Stomach smooth muscle (tissue), 2 donors: ENCODE results near the gene ACSM6.

ENCODE experiments used
- H3K27ac ChIP-seq: one replicate; pipeline ENCODE4 v1.7.0; 2013; ENCODE audit warnings: mild to moderate bottlenecking, low read length, inconsistent platforms
- H3K27me3 ChIP-seq, 2 donors: one replicate each; pipeline ENCODE4 v1.7.0; 2013; ENCODE audit warnings: low read length in 2 of 2; ENCODE audit not compliant: insufficient read depth in 2 of 2, control insufficient read depth in 1 of 2
- H3K36me3 ChIP-seq, 2 donors: one replicate each; pipeline ENCODE4 v1.7.0; 2013; ENCODE audit warnings: low read length in 2 of 2; ENCODE audit not compliant: control insufficient read depth in 2 of 2, insufficient read depth in 2 of 2
- H3K4me1 ChIP-seq: one replicate; pipeline ENCODE4 v1.7.0; 2013; ENCODE audit warnings: low read length; ENCODE audit not compliant: control insufficient read depth, insufficient read depth
- H3K4me3 ChIP-seq, 2 donors: one replicate each; pipeline ENCODE4 v1.7.0; 2013; ENCODE audit warnings: low read length in 2 of 2
- H3K9ac ChIP-seq, 2 donors: one replicate each; pipeline ENCODE4 v1.7.0; 2013; ENCODE audit warnings: low read length in 2 of 2, mild to moderate bottlenecking in 1 of 2
- H3K9me3 ChIP-seq, 2 donors: one replicate each; pipeline ENCODE4 v1.7.0; 2013; ENCODE audit warnings: low read length in 2 of 2; ENCODE audit not compliant: control insufficient read depth in 2 of 2
- donor health status: healthy.
- donor health status: Pancreatic carcinoma.

The ACSM6 gene

GRCh38 chr10:95193944-95194343 is at the start of gene ACSM6:
Gene ACSM6, plus strand, starts transcription at chr10:95194238. Its CDS starts 248 bp downstream, at chr10:95194486.
- Histone ChIP-seq H3K27ac (no peak within 1 kb of the TSS), H3K27me3 (no peaks in the 10 kb centered on the region), H3K4me1 (no peaks in the 10 kb centered on the region), H3K36me3 (no peaks in the 10 kb centered on the region), H3K9ac (no peak within 1 kb of the TSS), H3K9me3 (no peaks in the 10 kb centered on the region), H3K4me3 (no peak within 1 kb of the TSS)

GRCh38 chr10:95168694-95169093 is 25.3 kb upstream of the ACSM6 start:
- no peaks in the 10 kb centered on the region for H3K4me1 ChIP-seq
- H3K27ac ChIP-seq = no peak overlapping the region
- H3K36me3 ChIP-seq = no peaks in the 10 kb centered on the region
- no peak overlapping the region for H3K4me3 ChIP-seq
- H3K27me3 ChIP-seq = no peaks in the 10 kb centered on the region
- H3K9me3 ChIP-seq = no peaks in the 10 kb centered on the region
- H3K9ac ChIP-seq = no peak overlapping the region

DNA sequence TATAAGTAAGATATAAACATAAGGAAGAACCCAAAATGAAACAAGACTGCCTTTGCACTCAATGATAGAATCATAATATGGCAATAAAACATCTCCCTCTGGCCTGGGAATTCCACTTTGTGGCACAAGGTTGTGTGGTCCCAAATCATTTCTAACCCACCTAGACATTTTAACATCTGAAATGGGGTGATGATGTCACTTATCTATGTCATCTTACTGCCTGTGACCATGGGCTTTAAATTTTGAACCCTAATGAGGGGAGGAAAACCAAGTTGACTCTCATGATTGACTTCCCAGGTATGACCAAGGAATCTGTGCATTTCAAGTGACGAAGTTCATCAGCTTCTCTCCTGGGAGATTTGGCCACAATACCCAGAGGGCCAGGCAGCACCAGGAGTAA is 24.5 kb upstream of the ACSM6 start:
- H3K36me3 ChIP-seq = no peaks in the 10 kb centered on the region
- H3K4me1 ChIP-seq = no peaks in the 10 kb centered on the region
- no peak overlapping the region for H3K27ac ChIP-seq
- no peak overlapping the region for H3K9ac ChIP-seq
- no peaks in the 10 kb centered on the region for H3K9me3 ChIP-seq
- H3K27me3 ChIP-seq = no peaks in the 10 kb centered on the region
- H3K4me3 ChIP-seq = no peak overlapping the region

DNA sequence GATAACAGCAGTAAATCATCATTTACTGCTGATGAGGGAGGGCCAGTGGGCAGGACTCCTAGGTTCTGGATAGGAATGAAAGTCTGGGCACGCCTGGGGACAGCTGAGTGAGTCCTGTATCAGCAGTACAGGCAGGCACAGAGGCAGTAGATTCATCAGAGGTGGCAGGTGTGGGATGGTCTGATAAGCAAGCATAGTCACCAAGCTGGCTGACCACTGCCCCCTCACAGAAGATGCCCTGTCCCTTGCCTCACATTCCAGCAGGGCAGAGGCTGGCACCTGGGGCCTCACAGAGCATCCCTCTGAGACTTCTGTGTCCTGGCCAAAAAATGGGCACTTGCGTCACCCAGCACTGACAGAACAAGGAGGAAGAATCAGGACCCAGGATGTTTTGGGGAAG is 23.2 kb upstream of the ACSM6 start:
- no peaks in the 10 kb centered on the region for H3K4me1 ChIP-seq
- no peaks in the 10 kb centered on the region for H3K36me3 ChIP-seq
- no peak overlapping the region for H3K27ac ChIP-seq
- no peak overlapping the region for H3K4me3 ChIP-seq
- H3K27me3 ChIP-seq = no peaks in the 10 kb centered on the region
- H3K9ac ChIP-seq = no peak overlapping the region
- H3K9me3 ChIP-seq = no peaks in the 10 kb centered on the region

GRCh38 chr10:95171336-95171735 is 22.7 kb upstream of the ACSM6 start:
- no peaks in the 10 kb centered on the region for H3K4me1 ChIP-seq
- H3K9ac ChIP-seq = no peak overlapping the region
- H3K27me3 ChIP-seq = no peaks in the 10 kb centered on the region
- no peaks in the 10 kb centered on the region for H3K9me3 ChIP-seq
- no peaks in the 10 kb centered on the region for H3K36me3 ChIP-seq
- H3K27ac ChIP-seq = no peak overlapping the region
- H3K4me3 ChIP-seq = no peak overlapping the region

GRCh38 chr10:95172851-95173250 is 21.2 kb upstream of the ACSM6 start:
- no peak overlapping the region for H3K27ac ChIP-seq
- H3K4me3 ChIP-seq = no peak overlapping the region
- H3K27me3 ChIP-seq = no peaks in the 10 kb centered on the region
- no peak overlapping the region for H3K9ac ChIP-seq
- H3K9me3 ChIP-seq = no peaks in the 10 kb centered on the region
- H3K36me3 ChIP-seq = no peaks in the 10 kb centered on the region
- H3K4me1 ChIP-seq = no peaks in the 10 kb centered on the region

DNA sequence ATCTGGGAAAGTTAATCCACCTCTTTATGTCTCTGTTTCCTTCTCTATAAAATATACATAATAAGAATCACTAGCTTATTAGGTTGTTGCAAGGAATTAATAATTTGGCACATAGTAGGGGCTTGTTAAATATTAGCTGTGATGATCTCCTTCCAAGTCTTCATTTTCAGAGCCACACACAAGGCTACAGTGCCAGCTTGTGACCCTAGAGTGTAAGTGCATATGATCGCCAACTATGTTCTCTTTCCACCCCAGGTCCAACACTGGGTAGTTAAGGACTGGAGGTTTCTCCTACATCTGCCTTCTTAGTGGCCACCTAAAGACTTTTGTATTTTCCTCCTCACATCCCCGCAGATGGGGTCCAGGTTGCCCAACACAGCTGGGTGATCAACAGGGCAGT is 17.9 kb upstream of the ACSM6 start:
- Histone ChIP-seq H3K4me1 (no peaks in the 10 kb centered on the region), H3K27me3 (no peaks in the 10 kb centered on the region), H3K9me3 (no peaks in the 10 kb centered on the region), H3K27ac (no peak overlapping the region), H3K4me3 (no peak overlapping the region), H3K36me3 (no peaks in the 10 kb centered on the region), H3K9ac (no peak overlapping the region)

- Histone ChIP-seq H3K9me3 (no peaks in the 10 kb centered on the region), H3K4me1 (no peaks in the 10 kb centered on the region), H3K27me3 (no peaks in the 10 kb centered on the region), H3K27ac (no peak overlapping the region), H3K4me3 (no peak overlapping the region), H3K36me3 (no peaks in the 10 kb centered on the region), H3K9ac (no peak overlapping the region)
Observed at GRCh38 chr10:95177429-95177828, 16.6 kb upstream of the ACSM6 start.

GRCh38 chr10:95178266-95178665 is 15.8 kb upstream of the ACSM6 start:
- no peaks in the 10 kb centered on the region for H3K27me3 ChIP-seq
- H3K36me3 ChIP-seq = no peaks in the 10 kb centered on the region
- no peaks in the 10 kb centered on the region for H3K4me1 ChIP-seq
- H3K9ac ChIP-seq = no peak overlapping the region
- no peak overlapping the region for H3K27ac ChIP-seq
- no peaks in the 10 kb centered on the region for H3K9me3 ChIP-seq
- H3K4me3 ChIP-seq = no peak overlapping the region

DNA sequence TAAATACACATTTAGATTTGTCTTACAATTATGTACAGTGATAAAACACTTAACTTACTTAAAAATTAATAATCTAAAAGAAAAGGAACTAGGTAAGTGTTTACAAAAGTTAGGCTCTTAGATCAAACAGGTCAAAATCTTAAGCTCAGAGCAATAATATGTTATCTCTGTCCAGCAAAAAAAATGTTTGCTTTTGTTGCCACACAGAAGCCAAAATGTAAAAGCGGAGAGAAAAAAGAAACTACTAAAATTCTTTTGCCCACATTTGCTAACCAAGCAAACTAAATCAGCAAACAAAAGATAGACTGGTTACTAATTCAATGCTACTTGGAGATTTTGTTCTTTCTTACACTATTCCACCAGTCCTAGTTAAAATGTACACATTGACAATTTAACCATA is 15.2 kb upstream of the ACSM6 start:
- no peak overlapping the region for H3K27ac ChIP-seq
- no peaks in the 10 kb centered on the region for H3K27me3 ChIP-seq
- H3K9ac ChIP-seq = no peak overlapping the region
- no peak overlapping the region for H3K4me3 ChIP-seq
- no peaks in the 10 kb centered on the region for H3K36me3 ChIP-seq
- H3K9me3 ChIP-seq = no peaks in the 10 kb centered on the region
- no peaks in the 10 kb centered on the region for H3K4me1 ChIP-seq

- Histone ChIP-seq H3K27me3 (no peaks in the 10 kb centered on the region), H3K27ac (no peak overlapping the region), H3K9me3 (no peaks in the 10 kb centered on the region), H3K36me3 (no peaks in the 10 kb centered on the region), H3K4me1 (no peaks in the 10 kb centered on the region), H3K9ac (no peak overlapping the region), H3K4me3 (no peak overlapping the region)
Observed at GRCh38 chr10:95181726-95182125, 12.3 kb upstream of the ACSM6 start.
